Measurements from ENCODE around the gene DVL2. TPM values are rescaled to one million over a fixed set of nuclear protein-coding genes. Genes with fewer than 3 reads are reported as not detected.

DVL2 gene
- total and polyA plus RNA-seq, 2 of the 13 experiments (the other 11 are each of a cell fraction or from before 2014, with no cell fraction given) = 5.7 to 38.2 TPM

- TF ChIP-seq NR1H2 (CRISPR knock-in tag; IDR thresholded peaks at IDR 0.05; ENCODE audit: borderline replicate concordance, low read depth) = no peak
- TF ChIP-seq ZNF274 (CRISPR knock-in tag; IDR thresholded peaks at IDR 0.05) = peak; percentile 39; the same call in 1 of the 2 replicates
- peak; percentile 91 for TF ChIP-seq SPEN (CRISPR knock-in tag; IDR thresholded peaks at IDR 0.05; ENCODE audit: low read depth)
- no peak for TF ChIP-seq DNMT3B (CRISPR knock-in tag; conservative IDR thresholded peaks at IDR 0.05)
- TF ChIP-seq XBP1 (CRISPR knock-in tag; IDR thresholded peaks at IDR 0.05) = no peak
- no peak for TF ChIP-seq FOXA1 (IDR thresholded peaks at IDR 0.05)
- TF ChIP-seq FOXA1 (CRISPR knock-in tag; IDR thresholded peaks at IDR 0.05) = no peak
- TF ChIP-seq, protein P1, sequence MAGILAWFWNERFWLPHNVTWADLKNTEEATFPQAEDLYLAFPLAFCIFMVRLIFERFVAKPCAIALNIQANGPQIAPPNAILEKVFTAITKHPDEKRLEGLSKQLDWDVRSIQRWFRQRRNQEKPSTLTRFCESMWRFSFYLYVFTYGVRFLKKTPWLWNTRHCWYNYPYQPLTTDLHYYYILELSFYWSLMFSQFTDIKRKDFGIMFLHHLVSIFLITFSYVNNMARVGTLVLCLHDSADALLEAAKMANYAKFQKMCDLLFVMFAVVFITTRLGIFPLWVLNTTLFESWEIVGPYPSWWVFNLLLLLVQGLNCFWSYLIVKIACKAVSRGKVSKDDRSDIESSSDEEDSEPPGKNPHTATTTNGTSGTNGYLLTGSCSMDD (CRISPR knock-in tag; IDR thresholded peaks at IDR 0.05) = no peak
- TF ChIP-seq, protein P2, sequence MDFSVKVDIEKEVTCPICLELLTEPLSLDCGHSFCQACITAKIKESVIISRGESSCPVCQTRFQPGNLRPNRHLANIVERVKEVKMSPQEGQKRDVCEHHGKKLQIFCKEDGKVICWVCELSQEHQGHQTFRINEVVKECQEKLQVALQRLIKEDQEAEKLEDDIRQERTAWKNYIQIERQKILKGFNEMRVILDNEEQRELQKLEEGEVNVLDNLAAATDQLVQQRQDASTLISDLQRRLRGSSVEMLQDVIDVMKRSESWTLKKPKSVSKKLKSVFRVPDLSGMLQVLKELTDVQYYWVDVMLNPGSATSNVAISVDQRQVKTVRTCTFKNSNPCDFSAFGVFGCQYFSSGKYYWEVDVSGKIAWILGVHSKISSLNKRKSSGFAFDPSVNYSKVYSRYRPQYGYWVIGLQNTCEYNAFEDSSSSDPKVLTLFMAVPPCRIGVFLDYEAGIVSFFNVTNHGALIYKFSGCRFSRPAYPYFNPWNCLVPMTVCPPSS (IDR thresholded peaks at IDR 0.05) = no peak
- 0 out of 2 replicates have a peak, but pooled peaks have one; percentile 62 for TF ChIP-seq KLF15 (CRISPR knock-in tag; IDR thresholded peaks at IDR 0.05; ENCODE audit: borderline replicate concordance)
- no peak for TF ChIP-seq SUZ12 (IDR thresholded peaks at IDR 0.05; ENCODE audit: low read depth, low read length)
- TF ChIP-seq PTBP1 (IDR thresholded peaks at IDR 0.05; ENCODE audit: low read depth, low read length, poor library complexity, severe bottlenecking) = peak; percentile 98
- TF ChIP-seq ZNF839 (CRISPR knock-in tag; IDR thresholded peaks at IDR 0.05; ENCODE audit: borderline replicate concordance) = no peak
- peak; percentile 10; the same call in 1 of the 2 replicates for TF ChIP-seq SMC3 (IDR thresholded peaks at IDR 0.05; ENCODE audit: low read length)
- no peak for TF ChIP-seq ZSCAN20 (CRISPR knock-in tag; IDR thresholded peaks at IDR 0.05; ENCODE audit: borderline replicate concordance)
- no peak for TF ChIP-seq HMGA1 (CRISPR knock-in tag; conservative IDR thresholded peaks at IDR 0.05)
- no peak for TF ChIP-seq SMARCE1 (IDR thresholded peaks at IDR 0.05; ENCODE audit: borderline replicate concordance)
- TF ChIP-seq, protein P3, sequence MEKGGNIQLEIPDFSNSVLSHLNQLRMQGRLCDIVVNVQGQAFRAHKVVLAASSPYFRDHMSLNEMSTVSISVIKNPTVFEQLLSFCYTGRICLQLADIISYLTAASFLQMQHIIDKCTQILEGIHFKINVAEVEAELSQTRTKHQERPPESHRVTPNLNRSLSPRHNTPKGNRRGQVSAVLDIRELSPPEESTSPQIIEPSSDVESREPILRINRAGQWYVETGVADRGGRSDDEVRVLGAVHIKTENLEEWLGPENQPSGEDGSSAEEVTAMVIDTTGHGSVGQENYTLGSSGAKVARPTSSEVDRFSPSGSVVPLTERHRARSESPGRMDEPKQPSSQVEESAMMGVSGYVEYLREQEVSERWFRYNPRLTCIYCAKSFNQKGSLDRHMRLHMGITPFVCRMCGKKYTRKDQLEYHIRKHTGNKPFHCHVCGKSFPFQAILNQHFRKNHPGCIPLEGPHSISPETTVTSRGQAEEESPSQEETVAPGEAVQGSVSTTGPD (CRISPR knock-in tag; IDR thresholded peaks at IDR 0.05) = no peak
- no peak for TF ChIP-seq ZFAT (CRISPR knock-in tag; conservative IDR thresholded peaks at IDR 0.05)
- TF ChIP-seq, protein P4, sequence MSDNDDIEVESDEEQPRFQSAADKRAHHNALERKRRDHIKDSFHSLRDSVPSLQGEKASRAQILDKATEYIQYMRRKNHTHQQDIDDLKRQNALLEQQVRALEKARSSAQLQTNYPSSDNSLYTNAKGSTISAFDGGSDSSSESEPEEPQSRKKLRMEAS (IDR thresholded peaks at IDR 0.05) = peak; percentile 93
- TF ChIP-seq, protein P5, sequence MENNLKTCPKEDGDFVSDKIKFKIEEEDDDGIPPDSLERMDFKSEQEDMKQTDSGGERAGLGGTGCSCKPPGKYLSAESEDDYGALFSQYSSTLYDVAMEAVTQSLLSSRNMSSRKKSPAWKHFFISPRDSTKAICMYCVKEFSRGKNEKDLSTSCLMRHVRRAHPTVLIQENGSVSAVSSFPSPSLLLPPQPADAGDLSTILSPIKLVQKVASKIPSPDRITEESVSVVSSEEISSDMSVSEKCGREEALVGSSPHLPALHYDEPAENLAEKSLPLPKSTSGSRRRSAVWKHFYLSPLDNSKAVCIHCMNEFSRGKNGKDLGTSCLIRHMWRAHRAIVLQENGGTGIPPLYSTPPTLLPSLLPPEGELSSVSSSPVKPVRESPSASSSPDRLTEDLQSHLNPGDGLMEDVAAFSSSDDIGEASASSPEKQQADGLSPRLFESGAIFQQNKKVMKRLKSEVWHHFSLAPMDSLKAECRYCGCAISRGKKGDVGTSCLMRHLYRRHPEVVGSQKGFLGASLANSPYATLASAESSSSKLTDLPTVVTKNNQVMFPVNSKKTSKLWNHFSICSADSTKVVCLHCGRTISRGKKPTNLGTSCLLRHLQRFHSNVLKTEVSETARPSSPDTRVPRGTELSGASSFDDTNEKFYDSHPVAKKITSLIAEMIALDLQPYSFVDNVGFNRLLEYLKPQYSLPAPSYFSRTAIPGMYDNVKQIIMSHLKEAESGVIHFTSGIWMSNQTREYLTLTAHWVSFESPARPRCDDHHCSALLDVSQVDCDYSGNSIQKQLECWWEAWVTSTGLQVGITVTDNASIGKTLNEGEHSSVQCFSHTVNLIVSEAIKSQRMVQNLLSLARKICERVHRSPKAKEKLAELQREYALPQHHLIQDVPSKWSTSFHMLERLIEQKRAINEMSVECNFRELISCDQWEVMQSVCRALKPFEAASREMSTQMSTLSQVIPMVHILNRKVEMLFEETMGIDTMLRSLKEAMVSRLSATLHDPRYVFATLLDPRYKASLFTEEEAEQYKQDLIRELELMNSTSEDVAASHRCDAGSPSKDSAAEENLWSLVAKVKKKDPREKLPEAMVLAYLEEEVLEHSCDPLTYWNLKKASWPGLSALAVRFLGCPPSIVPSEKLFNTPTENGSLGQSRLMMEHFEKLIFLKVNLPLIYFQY (CRISPR knock-in tag; IDR thresholded peaks at IDR 0.05; ENCODE audit: borderline replicate concordance) = peak; percentile 95
Observed at GRCh38 chr17:7252176-7253043, 18.1 kb upstream of the DVL2 start, which contains the start of gene ELP5 (continued).

Data from HepG2 (cell line).